ENCODE data around the gene PRPF6.
"Not testable (repeated sequence)": the region's sequence is repeated elsewhere in the genome, so short reads cannot be mapped to it uniquely, and the experiment has no call there.

The PRPF6 gene

DNA sequence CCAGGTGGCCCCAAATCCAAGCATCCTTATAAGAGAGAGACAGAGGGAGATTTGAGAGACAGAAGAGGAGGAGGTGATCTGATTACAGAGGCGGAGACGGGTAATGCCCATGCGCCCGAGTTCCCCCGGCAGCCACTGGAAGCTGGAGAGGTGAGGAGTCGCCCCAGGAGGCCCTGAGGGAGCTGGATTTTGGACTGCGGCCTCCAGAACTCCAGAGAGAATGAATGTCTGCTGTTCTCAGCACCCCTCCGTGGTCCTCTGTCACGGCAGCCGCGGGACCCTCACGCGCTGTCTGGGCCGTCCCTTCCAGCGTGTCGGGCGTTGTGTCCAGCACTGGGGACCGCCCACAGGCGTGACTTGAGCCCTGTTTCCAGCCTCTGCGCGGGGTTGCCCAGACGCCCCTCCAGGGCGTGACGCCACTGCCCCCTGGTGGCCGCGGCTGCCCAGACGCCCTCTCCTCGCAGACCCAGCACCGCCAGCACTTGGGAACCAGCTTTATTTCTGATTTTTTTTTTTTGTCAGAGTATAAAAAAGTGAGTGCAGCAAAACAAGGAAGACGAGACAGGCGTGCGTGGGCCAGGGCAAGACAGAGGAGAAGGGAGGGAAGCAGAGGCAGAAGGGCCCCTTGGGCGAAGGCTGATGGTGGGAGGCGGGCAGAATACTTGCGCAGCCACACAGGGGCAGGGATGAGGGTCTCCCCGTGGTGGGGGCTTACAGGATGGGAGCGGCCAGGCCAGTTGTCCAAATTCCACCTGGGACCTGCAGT is 7.1 kb upstream of the PRPF6 start:
- Histone ChIP-seq H3K27ac (ENCODE audit: insufficient read depth in 1 of 2, low read depth in 1 of 2, low read length in 2 of 2, poor library complexity in 1 of 2, severe bottlenecking in 2 of 2) (no peak overlapping the region), H3K36me3 (ENCODE audit: control insufficient read depth in 4 of 4, insufficient read depth in 4 of 4, low read length in 3 of 4) (peaks cover 0 to 28% (median 18%) of the 10 kb centered on the region in 4 experiments), H3K9me3 (ENCODE audit: control extremely low read depth in 1 of 5, control insufficient read depth in 4 of 5, insufficient read depth in 2 of 5, low read depth in 1 of 5, low read length in 4 of 5) (no peaks in the 10 kb centered on the region), H3K27me3 (replicated peaks in 2 of 5; ENCODE audit: control insufficient read depth in 4 of 5, insufficient read depth in 5 of 5, low read length in 4 of 5) (no peaks in the 10 kb centered on the region), H3K4me1 (ENCODE audit: control extremely low read depth in 1 of 4, control insufficient read depth in 4 of 4, insufficient read depth in 4 of 4, low read length in 3 of 4) (peaks cover 0 to 43% (median 37%) of the 10 kb centered on the region in 4 experiments), H3K4me3 (ENCODE audit: control insufficient read depth in 1 of 7, extremely low read depth in 1 of 7, insufficient read depth in 4 of 7, low read depth in 2 of 7, low read length in 6 of 7) (peak overlapping the region in 3 of 7 experiments; percentile 16 to 52 (median 19))
- ChIA-PET POLR2A (no interaction called here), CTCF (interaction anchor here (0.6 to 2.2 kb wide), 24 partner anchors 10 to 332 kb away, joined by 3 to 21 read pairs (median 4); partner anchors contain the start of gene TPD52L2)
- DNase-seq: peak; percentile 74 to 86 (median 83)
- WGBS (ENCODE audit: insufficient coverage): 24% methylated on average over 26 of the region's 37 CpGs

DNA sequence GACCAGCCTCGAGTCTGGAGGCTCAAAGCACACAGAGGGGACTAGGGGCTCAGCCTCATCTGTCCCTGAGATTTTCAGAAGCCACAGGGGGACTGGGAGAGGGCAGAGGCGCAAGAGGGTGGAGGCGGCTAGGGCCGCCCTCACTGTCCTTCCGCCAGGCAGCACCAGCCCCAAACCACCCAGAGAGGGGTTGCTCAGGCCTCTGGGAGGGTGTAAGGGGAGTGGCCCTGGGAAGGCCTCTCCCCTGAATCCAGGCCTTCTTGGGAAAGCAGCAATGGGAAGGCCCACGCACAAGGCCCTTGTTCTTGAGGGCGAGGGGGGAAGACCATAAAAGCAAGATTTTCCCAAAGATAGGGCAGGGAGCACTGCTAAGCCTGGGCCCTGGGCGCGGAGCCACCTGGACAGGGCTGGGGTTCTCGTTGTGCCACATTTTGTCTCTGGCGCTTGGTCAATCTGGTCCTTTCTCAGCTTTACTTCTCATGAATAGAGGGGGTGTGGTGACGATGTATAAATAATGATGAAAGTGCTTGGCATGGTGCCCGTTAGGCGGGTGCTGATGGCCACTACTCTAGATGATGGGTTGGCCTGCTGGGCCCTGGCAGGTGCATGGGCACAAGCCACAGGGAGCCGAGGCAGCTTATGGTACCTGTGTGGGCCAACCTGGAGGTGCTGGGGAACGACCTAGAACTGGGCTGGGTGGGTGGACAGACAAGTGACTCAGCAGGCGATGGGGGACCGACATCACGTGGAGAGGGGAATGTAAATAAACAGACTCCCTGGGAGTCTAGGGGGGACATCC is 6.3 kb upstream of the PRPF6 start:
- ChIA-PET POLR2A (no interaction called here), CTCF (interaction anchor here (0.5 to 2.2 kb wide), 22 partner anchors 10 to 333 kb away, joined by 3 to 21 read pairs (median 4); partner anchors contain the start of gene TPD52L2)
- H3K4me3 ChIP-seq (ENCODE audit: control insufficient read depth in 1 of 7, extremely low read depth in 1 of 7, insufficient read depth in 4 of 7, low read depth in 2 of 7, low read length in 6 of 7): no peak overlapping the region
- peaks cover 0 to 28% (median 18%) of the 10 kb centered on the region in 4 experiments for H3K36me3 ChIP-seq (ENCODE audit: control insufficient read depth in 4 of 4, insufficient read depth in 4 of 4, low read length in 3 of 4)
- H3K9me3 ChIP-seq (ENCODE audit: control extremely low read depth in 1 of 5, control insufficient read depth in 4 of 5, insufficient read depth in 2 of 5, low read depth in 1 of 5, low read length in 4 of 5): no peaks in the 10 kb centered on the region
- peaks cover 0 to 42% (median 36%) of the 10 kb centered on the region in 4 experiments for H3K4me1 ChIP-seq (ENCODE audit: control extremely low read depth in 1 of 4, control insufficient read depth in 4 of 4, insufficient read depth in 4 of 4, low read length in 3 of 4)
- H3K27me3 ChIP-seq (replicated peaks in 2 of 5; ENCODE audit: control insufficient read depth in 4 of 5, insufficient read depth in 5 of 5, low read length in 4 of 5): no peaks in the 10 kb centered on the region
- H3K27ac ChIP-seq (ENCODE audit: insufficient read depth in 1 of 2, low read depth in 1 of 2, low read length in 2 of 2, poor library complexity in 1 of 2, severe bottlenecking in 2 of 2): no peak overlapping the region
- DNase-seq: no peak
- 95% methylated on average over 16 of the region's 19 CpGs for WGBS (ENCODE audit: insufficient coverage)

DNA sequence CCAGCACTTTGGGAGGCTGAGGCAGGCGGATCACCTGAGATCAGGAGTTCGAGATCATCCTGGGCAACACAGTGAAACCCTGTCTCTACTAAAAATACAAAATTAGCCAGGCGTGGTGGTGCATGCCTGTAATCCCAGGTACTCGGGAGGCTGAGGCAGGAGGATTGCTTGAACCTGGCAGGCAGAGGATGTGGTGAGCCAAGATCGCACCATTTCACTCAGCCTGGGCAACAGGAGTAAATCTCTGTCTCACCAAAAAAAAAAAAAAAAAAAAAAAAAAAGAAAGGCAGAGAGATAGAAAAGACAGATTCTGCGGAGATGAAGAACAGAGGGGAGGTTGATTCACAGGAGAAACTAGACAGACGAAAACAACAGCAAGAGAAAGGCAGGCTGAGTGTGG is 4.4 kb upstream of the PRPF6 start:
- CTCF ChIA-PET: interaction anchor here (1.2 kb wide), 1 partner anchor 25 kb away, joined by 3 read pairs; no protein-coding TSS in a partner anchor

DNA sequence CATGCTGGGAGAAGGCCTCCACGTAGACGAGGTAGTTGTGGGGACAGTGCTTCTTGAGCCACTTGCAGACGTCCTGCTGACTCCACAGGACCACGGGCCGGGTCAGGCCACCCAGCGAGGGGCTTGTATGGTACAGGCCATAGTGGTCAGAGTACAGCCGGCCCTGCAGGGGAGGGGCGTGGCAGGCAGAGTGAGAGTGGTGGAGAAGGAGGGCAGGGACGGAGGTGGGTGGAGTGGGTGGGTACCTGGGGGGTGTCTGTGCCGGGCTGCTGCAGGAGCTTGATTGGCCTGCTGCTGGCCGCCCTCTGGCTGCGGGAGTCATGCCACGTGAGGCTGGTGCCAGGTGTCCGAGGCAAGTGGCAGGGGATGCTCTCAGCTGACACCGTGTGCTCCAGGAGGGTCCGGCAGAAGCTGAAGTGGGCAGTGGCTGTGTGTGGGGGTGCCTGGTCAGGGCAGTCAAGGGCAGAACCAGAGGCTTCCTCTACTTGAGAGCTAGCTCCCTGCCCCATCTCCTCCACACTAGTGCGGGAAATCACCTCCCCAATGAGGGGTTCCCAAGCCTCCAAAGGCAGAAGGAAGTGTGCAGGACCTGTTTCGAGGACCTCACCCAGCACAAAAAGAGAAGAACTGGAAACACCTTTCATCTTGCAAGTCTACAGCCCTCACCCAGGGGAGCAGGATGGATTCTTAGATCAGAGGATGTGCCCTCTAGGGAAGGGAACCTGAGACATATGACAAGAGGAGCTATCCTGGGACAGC is 3.8 kb upstream of the PRPF6 start:
- Histone ChIP-seq H3K9me3 (ENCODE audit: control extremely low read depth in 1 of 5, control insufficient read depth in 4 of 5, insufficient read depth in 2 of 5, low read depth in 1 of 5, low read length in 4 of 5) (no peaks in the 10 kb centered on the region), H3K36me3 (ENCODE audit: control insufficient read depth in 4 of 4, insufficient read depth in 4 of 4, low read length in 3 of 4) (peaks cover 0 to 28% (median 18%) of the 10 kb centered on the region in 4 experiments), H3K27me3 (replicated peaks in 2 of 5; ENCODE audit: control insufficient read depth in 4 of 5, insufficient read depth in 5 of 5, low read length in 4 of 5) (no peaks in the 10 kb centered on the region), H3K4me1 (ENCODE audit: control extremely low read depth in 1 of 4, control insufficient read depth in 4 of 4, insufficient read depth in 4 of 4, low read length in 3 of 4) (peaks cover 5 to 54% (median 47%) of the 10 kb centered on the region in 4 experiments), H3K27ac (ENCODE audit: insufficient read depth in 1 of 2, low read depth in 1 of 2, low read length in 2 of 2, poor library complexity in 1 of 2, severe bottlenecking in 2 of 2) (no peak overlapping the region), H3K4me3 (ENCODE audit: control insufficient read depth in 1 of 7, extremely low read depth in 1 of 7, insufficient read depth in 4 of 7, low read depth in 2 of 7, low read length in 6 of 7) (no peak overlapping the region)
- ChIA-PET CTCF (interaction anchor here (0.5 to 1.2 kb wide), 2 partner anchors 15 to 25 kb away, joined by 3 to 5 read pairs; no protein-coding TSS in a partner anchor), POLR2A (interaction anchor here (0.7 kb wide), 1 partner anchor 286 kb away, joined by 3 read pairs; no protein-coding TSS in a partner anchor)
- WGBS (ENCODE audit: insufficient coverage): 94% methylated on average over 11 of the region's 18 CpGs
- no peak for DNase-seq

More for the DNA sequence above, 4.4 kb upstream of the PRPF6 start:
- H3K9me3 ChIP-seq (ENCODE audit: control extremely low read depth in 1 of 5, control insufficient read depth in 4 of 5, insufficient read depth in 2 of 5, low read depth in 1 of 5, low read length in 4 of 5); DNase-seq; POLR2A ChIA-PET; H3K27me3 ChIP-seq (replicated peaks in 2 of 5; ENCODE audit: control insufficient read depth in 4 of 5, insufficient read depth in 5 of 5, low read length in 4 of 5); H3K4me3 ChIP-seq (ENCODE audit: control insufficient read depth in 1 of 7, extremely low read depth in 1 of 7, insufficient read depth in 4 of 7, low read depth in 2 of 7, low read length in 6 of 7); H3K27ac ChIP-seq (ENCODE audit: insufficient read depth in 1 of 2, low read depth in 1 of 2, low read length in 2 of 2, poor library complexity in 1 of 2, severe bottlenecking in 2 of 2): not testable (repeated sequence)
- peaks cover 0 to 28% (median 18%) of the 10 kb centered on the region in 4 experiments for H3K36me3 ChIP-seq (ENCODE audit: control insufficient read depth in 4 of 4, insufficient read depth in 4 of 4, low read length in 3 of 4)
- WGBS (ENCODE audit: insufficient coverage): 97% methylated on average over 5 of the region's 7 CpGs
- H3K4me1 ChIP-seq (ENCODE audit: control extremely low read depth in 1 of 4, control insufficient read depth in 4 of 4, insufficient read depth in 4 of 4, low read length in 3 of 4): peaks cover under 1 to 50% (median 42%) of the 10 kb centered on the region in 4 experiments

DNA sequence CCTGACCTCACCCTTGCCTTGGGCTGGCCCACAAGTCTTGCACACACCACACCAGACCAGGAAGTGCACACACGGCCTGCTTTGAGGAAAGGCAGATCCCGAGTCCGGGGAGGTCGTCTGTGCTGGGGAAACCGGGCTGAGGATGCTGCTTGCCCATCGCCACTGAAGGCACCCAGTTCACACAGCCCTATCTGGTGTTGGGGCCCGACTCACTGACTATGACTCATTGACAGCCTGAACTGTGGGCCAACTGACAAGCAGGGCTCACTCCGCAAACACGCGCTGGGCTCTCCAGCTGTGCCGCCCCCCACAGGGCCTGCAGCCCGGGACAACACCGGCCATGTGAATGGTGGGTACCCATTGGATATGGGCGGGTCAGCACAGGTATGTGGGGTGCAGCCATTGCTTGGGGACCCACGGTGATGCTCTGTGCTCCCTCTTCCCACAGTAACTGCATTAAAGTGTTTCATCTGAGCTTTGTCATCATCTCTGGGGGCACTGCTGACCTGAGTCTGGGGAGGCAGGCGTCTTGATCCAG is 3.1 kb upstream of the PRPF6 start:
- Histone ChIP-seq H3K36me3 (ENCODE audit: control insufficient read depth in 4 of 4, insufficient read depth in 4 of 4, low read length in 3 of 4) (peaks cover 0 to 34% (median 20%) of the 10 kb centered on the region in 4 experiments), H3K4me3 (ENCODE audit: control insufficient read depth in 1 of 7, extremely low read depth in 1 of 7, insufficient read depth in 4 of 7, low read depth in 2 of 7, low read length in 6 of 7) (peak overlapping the region in 5 of 7 experiments; percentile 85 to 99 (median 89)), H3K27me3 (replicated peaks in 2 of 5; ENCODE audit: control insufficient read depth in 4 of 5, insufficient read depth in 5 of 5, low read length in 4 of 5) (no peaks in the 10 kb centered on the region), H3K9me3 (ENCODE audit: control extremely low read depth in 1 of 5, control insufficient read depth in 4 of 5, insufficient read depth in 2 of 5, low read depth in 1 of 5, low read length in 4 of 5) (no peaks in the 10 kb centered on the region), H3K27ac (ENCODE audit: insufficient read depth in 1 of 2, low read depth in 1 of 2, low read length in 2 of 2, poor library complexity in 1 of 2, severe bottlenecking in 2 of 2) (no peak overlapping the region), H3K4me1 (ENCODE audit: control extremely low read depth in 1 of 4, control insufficient read depth in 4 of 4, insufficient read depth in 4 of 4, low read length in 3 of 4) (peaks cover 5 to 56% (median 50%) of the 10 kb centered on the region in 4 experiments)
- DNase-seq: peak in 2 of 3 donors; percentile 56 to 61
- CTCF ChIA-PET: interaction anchor here (0.5 to 1.2 kb wide), 2 partner anchors 14 to 26 kb away, joined by 3 to 5 read pairs; no protein-coding TSS in a partner anchor
- POLR2A ChIA-PET: interaction anchor here (0.7 kb wide), 1 partner anchor 287 kb away, joined by 3 read pairs; no protein-coding TSS in a partner anchor
- 87% methylated on average over 14 of the region's 16 CpGs for WGBS (ENCODE audit: insufficient coverage)

Data from common myeloid progenitor, CD34-positive (primary cell).